ENCODE data around the gene FXYD6.
A peak's percentile ranks its signal among the peaks of the same experiment; 100 is the strongest.

Gene FXYD6

GRCh38 chr11:117849781-117850414, 26.6 kb downstream of the FXYD6 start:
- no peak for DNase-seq (ENCODE audit: low spot score)

GRCh38 chr11:117843666-117844484, 32.6 kb downstream of the FXYD6 start:
- peak; percentile 25 for DNase-seq (ENCODE audit: low spot score)

GRCh38 chr11:117842131-117842941, 34.1 kb downstream of the FXYD6 start:
- no peak for DNase-seq (ENCODE audit: low spot score)

- DNase-seq (ENCODE audit: low spot score) = no peak
These were observed 34.9 kb downstream of the FXYD6 start for GRCh38 chr11:117841551-117842031.

- DNase-seq (ENCODE audit: low spot score) = no peak
These were observed 35.4 kb downstream of the FXYD6 start for GRCh38 chr11:117840881-117841550.

- no peak for DNase-seq (ENCODE audit: low spot score)
These were observed 36.3 kb downstream of the FXYD6 start for GRCh38 chr11:117839936-117840813.

- no peak for DNase-seq (ENCODE audit: low spot score)
These were observed 37.0 kb downstream of the FXYD6 start for GRCh38 chr11:117839380-117839881.

DNA sequence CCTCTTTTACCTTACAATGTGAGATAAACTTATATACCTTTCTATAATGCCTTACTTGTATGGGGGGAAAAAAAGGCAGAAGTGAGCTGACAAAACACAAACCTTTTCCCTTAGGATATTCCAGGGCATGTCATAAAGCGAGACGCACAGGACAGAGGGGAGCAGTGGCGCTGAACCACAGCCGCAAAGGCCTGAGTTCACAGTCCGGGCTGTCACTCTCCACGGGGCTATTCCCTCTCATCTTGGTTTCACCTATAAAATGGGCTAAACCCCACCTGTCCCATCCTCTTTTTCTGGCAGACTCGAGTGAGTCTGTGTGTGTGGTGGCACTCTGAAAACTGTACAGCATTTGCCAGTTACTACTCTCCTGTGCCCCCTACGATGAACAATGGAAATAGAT, 37.6 kb downstream of the FXYD6 start:
- no peak for DNase-seq (ENCODE audit: low spot score)

GRCh38 chr11:117837791-117838190, 38.7 kb downstream of the FXYD6 start:
- DNase-seq (ENCODE audit: low spot score) = no peak

DNA sequence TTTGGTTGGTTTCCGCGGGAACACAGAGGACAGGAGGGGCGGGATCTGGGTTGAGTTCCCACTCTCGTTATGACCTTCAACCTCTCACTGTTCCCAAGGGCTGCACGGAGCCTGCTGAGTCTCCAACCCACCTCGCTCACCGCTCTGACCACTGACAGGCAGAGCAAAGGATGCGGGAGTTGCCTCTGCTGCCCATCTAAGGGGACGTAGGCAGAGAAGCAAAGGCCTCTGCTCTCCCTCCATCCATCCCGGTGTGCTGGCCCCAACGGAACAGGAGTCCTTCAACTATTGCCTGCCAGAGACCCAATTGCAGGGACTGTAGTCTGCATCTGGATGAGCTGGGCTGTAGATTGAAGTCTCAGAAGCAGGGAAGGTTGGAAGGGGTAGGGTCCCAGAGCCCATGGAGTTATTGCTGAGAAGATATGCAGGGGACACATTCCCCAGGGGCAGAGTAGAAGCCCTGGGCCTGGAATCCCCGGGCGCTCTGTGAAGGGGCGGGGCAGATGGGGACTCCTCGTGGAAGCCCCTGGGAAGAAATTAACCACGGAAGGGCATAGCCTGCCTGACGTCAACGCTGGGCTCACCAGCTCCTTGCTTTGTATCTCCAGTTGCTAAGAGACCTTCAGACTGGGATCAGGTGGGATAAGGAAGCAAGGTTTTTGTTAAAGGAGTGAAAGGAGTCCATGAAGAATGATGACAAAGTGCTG, 39.2 kb downstream of the FXYD6 start:
- DNase-seq (ENCODE audit: low spot score) = no peak

DNA sequence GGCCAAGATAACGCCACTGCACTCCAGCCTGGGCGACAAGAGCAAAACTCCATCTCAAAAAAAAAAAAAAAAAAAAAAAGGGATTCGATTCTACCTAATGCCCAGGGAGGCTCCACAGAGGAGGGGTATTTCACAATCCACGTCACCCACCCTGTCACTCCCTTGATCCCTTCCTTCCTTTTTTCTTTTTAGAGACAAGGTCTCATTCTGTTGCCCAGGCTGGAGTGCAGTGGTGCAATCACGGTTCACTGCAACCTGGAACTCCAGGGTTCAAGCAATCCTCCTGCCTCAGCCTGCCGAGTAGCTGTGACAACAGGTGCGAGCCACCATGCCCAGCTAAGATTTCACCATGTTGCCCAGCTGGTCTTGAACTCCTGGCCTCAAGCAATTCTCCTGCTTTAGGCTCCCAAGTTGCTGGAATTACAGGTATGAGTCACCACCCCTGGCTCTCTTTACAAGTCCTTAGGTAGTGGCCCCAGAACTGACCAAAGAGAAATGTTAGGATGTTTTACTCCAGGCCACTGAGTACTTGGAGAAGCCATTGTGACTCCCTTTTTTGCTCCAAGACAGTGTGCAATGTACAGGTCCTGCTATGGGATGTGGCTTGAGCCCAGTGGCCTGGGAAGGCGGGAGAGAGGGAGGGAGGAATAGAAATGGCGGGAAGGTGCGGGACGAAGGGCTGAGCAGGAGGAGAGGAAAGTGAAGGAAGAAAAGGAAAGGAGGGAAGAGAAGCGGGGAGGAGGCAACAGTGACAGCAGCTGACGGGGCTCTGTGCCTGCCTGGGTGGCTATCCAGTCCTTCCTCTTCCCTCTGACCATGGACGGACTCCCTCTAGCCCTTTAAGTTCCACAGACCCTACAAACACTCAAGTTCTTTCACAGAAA, 40.1 kb downstream of the FXYD6 start:
- no peak for DNase-seq (ENCODE audit: low spot score)

GRCh38 chr11:117835576-117835975, 40.9 kb downstream of the FXYD6 start:
- no peak for DNase-seq (ENCODE audit: low spot score)

GRCh38 chr11:117834838-117835443, 41.5 kb downstream of the FXYD6 start:
- DNase-seq (ENCODE audit: low spot score) = no peak

DNA sequence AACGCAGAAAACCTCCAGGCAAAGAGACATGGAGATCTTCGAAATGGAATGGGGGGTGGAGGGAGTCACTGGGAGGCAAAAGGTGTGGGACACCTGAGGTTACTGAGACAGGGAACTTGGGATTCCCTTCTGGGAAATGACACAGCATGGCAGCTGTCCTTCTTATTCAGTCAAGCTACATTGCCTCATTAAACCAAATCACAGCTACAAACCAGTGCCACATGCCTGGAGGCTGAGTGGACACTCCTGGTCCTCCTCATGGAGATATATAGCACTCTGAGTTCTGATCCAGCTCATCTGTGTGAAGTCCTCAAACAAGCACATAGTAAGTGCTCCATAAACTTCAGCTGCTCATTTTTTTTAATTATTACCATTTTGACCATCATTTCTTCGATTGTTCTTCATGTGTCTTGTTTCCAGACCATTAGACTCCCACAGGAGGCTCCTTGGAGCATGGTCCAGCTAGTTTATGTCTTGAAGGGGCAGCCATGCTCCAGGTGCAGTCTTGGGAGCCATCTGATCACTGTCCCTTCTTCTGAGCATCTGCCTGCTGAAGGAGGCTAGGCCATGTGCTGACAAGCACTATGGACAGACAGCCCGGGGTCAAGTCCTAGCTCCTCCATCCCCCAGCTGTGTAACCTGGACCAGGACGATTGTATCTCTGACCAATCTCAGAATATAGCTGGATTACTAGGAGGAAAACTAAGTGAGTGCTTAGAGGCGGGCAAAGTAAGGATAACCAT, 42.2 kb downstream of the FXYD6 start:
- no peak for DNase-seq (ENCODE audit: low spot score)

GRCh38 chr11:117833401-117833891, 43.0 kb downstream of the FXYD6 start:
- DNase-seq (ENCODE audit: low spot score) = no peak

GRCh38 chr11:117832511-117832910, 43.9 kb downstream of the FXYD6 start:
- DNase-seq (ENCODE audit: low spot score) = no peak

DNA sequence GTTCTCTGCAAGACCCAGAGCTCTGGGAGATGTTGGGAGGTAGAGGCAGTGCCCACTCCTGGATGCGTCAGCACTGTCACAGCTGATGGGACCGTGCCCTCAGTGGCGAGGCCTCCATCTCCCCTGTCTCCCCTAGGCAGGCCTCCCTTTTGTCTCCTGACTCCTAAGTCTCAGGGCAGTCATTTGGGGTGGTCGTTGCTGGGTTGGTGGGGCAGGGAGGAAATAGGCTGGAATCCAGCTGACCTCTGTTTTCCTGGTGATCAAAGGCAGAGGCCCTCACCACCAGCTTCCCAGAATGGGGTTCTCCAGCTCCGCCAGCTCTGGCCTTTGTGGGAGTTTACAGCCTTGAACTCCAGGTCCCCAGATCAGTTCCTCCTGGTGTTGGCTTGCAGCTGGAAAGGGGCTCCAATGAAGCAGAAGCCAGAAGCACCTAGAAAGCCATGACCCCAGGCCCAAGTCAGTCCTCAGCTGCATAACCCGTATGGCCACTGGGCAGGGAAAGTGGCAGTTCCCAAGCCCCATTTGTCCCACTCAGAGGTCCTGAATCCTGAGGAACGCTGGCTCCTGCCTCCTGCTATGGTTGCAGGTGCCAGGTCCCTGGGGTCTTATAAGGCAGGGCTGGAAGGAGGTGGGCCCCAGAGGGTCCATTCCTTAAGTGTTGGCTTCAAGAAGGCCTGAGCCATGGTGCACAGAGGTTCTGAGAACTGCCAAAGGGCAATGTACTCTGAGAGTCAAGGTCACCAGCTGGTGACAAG, 44.6 kb downstream of the FXYD6 start:
- no peak for DNase-seq (ENCODE audit: low spot score)
